GM18502 (cell line): ENCODE data around the gene SLIT2.

ENCODE experiments used
- ATAC-seq: cut with Tn5 transposase; IDR thresholded peaks from one replicate; pipeline ENCODE4 v1.9.1; 2021; ENCODE audit warnings: mild to moderate bottlenecking; ENCODE audit not compliant: unreplicated experiment, poor library complexity

The SLIT2 gene

GRCh38 chr4:20264688-20265087 is 13.0 kb downstream of the SLIT2 start:
- ATAC-seq = no peak

GRCh38 chr4:20265726-20266125 is 14.0 kb downstream of the SLIT2 start:
- ATAC-seq = no peak

GRCh38 chr4:20266215-20267082 is 14.7 kb downstream of the SLIT2 start:
- no peak for ATAC-seq

- no peak for ATAC-seq
Measured at GRCh38 chr4:20268028-20268427, 16.3 kb downstream of the SLIT2 start.

- no peak for ATAC-seq
Measured at GRCh38 chr4:20269320-20269719, 17.6 kb downstream of the SLIT2 start.

- ATAC-seq = no peak
Measured at GRCh38 chr4:20271950-20272349, 20.2 kb downstream of the SLIT2 start.

- ATAC-seq = no peak
Measured at GRCh38 chr4:20272411-20272872, 20.7 kb downstream of the SLIT2 start.

GRCh38 chr4:20273793-20274192 is 22.1 kb downstream of the SLIT2 start:
- no peak for ATAC-seq

- no peak for ATAC-seq
Measured at GRCh38 chr4:20276848-20277247, 25.1 kb downstream of the SLIT2 start.

- no peak for ATAC-seq
Measured at GRCh38 chr4:20278195-20278594, 26.5 kb downstream of the SLIT2 start.

- ATAC-seq = no peak
Measured at GRCh38 chr4:20279381-20279780, 27.7 kb downstream of the SLIT2 start.

- ATAC-seq = no peak
Measured at GRCh38 chr4:20281453-20281852, 29.7 kb downstream of the SLIT2 start.

GRCh38 chr4:20283039-20283438 is 31.3 kb downstream of the SLIT2 start:
- no peak for ATAC-seq

- ATAC-seq = no peak
Measured at GRCh38 chr4:20284990-20285389, 33.3 kb downstream of the SLIT2 start.

- no peak for ATAC-seq
Measured at GRCh38 chr4:20287246-20287645, 35.5 kb downstream of the SLIT2 start.

- no peak for ATAC-seq
Measured at GRCh38 chr4:20288047-20288650, 36.4 kb downstream of the SLIT2 start.

- ATAC-seq = no peak
Measured at GRCh38 chr4:20288846-20289512, 37.3 kb downstream of the SLIT2 start.

GRCh38 chr4:20289782-20290181 is 38.1 kb downstream of the SLIT2 start:
- ATAC-seq = no peak

GRCh38 chr4:20292739-20293138 is 41.0 kb downstream of the SLIT2 start:
- no peak for ATAC-seq

- ATAC-seq = no peak
Measured at GRCh38 chr4:20297261-20297660, 45.6 kb downstream of the SLIT2 start.

- ATAC-seq = no peak
Measured at GRCh38 chr4:20297783-20298182, 46.1 kb downstream of the SLIT2 start.
